NCI-H2107 treated with DMSO at 0.1 percent for 48 hours (cell line): ENCODE measurements around the gene NEMP2.
A peak's percentile ranks its signal among the peaks of the same experiment; 100 is the strongest.

Experiments used
- DNase-seq: peaks from one replicate; lab custom pipeline; 2025; ENCODE audit not compliant: unreplicated experiment; lab: John Stamatoyannopoulos, UW

The NEMP2 gene, protein sequence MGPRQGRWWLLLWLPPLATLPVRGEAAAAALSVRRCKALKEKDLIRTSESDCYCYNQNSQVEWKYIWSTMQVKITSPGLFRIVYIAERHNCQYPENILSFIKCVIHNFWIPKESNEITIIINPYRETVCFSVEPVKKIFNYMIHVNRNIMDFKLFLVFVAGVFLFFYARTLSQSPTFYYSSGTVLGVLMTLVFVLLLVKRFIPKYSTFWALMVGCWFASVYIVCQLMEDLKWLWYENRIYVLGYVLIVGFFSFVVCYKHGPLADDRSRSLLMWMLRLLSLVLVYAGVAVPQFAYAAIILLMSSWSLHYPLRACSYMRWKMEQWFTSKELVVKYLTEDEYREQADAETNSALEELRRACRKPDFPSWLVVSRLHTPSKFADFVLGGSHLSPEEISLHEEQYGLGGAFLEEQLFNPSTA

GRCh38 chr2:190534310-190535120, at the start of gene NEMP2:
TSS of gene NEMP2 (minus strand) at chr2:190534722. CDS start at chr2:190534655, 67 bp downstream.
- peak; percentile 11 for DNase-seq

GRCh38 chr2:190583507-190584337, 49.2 kb upstream of the NEMP2 start:
- no peak for DNase-seq

- no peak for DNase-seq
These were observed 48.4 kb upstream of the NEMP2 start for GRCh38 chr2:190582736-190583506.

GRCh38 chr2:190582019-190582418, 47.5 kb upstream of the NEMP2 start:
- no peak for DNase-seq

- no peak for DNase-seq
These were observed 45.7 kb upstream of the NEMP2 start for GRCh38 chr2:190579915-190580846.

DNA sequence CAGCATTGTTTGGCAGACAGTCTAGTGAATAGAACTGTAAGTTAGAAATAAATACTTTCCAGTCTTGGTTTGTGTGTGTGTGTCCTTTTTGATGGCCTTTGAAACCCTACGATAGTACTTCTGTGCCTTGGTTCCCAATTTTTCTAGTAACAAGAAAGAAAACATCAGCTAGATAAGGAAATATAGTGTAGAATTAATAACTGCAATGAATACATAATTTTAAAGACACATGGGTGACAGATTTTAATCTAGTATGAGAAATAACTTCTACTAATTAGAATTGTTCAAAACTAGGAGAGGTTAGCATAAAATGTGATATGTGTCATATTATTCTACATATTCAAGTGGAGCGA, 44.5 kb upstream of the NEMP2 start:
- DNase-seq = no peak

GRCh38 chr2:190578158-190579057, 43.9 kb upstream of the NEMP2 start:
- DNase-seq = no peak

GRCh38 chr2:190576573-190576972, 42.1 kb upstream of the NEMP2 start:
- no peak for DNase-seq

- DNase-seq = no peak
These were observed 40.7 kb upstream of the NEMP2 start for GRCh38 chr2:190575263-190575662.

DNA sequence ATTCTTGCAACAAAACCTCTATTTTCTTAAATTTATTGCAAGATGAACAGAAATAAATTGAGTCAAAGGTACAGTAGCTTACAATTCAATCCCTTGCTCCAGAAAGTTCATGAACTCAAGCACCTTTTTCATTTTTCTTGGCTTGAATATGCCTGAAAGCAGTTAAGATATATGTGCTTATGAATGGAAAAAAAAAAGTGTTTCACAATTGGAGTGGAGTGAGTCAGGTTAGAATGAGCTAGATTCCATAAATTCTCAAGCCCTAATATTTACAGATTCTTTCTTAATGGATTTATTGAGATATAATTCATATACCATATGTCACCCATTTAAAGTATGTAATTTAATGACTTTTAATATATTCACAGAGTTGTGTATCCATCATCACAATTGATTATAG, 39.6 kb upstream of the NEMP2 start:
- no peak for DNase-seq

DNA sequence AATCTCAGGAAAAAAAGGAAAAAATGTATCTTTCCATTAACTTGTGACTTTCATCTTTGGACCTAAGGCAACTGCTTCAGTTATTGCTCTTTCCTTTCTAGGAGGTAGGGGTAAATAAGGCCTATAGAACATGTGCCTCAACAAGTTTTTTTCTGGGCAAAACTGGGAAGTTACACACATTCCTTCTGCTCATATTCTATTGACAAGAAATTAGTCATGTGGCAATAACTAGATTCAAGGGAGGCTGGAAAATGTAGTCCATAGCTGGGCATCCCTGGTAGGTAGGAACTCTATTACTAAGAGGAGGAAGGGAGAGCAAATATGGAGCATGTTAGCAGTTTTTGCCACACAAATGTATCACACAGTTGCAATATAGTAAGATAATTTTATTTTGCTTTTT, 37.7 kb upstream of the NEMP2 start:
- no peak for DNase-seq

DNA sequence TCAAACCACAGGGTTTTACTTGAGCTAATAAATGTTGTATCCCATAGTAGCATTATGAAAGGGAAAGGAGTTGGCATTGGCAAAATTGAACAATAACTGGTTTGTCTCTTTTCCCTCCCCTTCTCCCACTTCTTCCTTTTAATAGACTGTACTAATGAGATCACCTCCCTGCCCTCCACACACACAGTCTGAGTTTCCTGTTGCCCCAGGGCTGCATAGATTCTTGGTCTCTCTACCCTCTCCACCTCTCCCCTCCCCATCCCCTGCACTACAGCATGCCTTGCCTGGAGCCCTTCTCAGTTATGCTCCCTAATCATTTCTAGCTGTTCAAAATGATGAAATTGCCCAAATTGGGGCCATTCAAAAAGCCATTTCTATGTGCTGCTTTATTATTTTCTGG, 37.2 kb upstream of the NEMP2 start:
- no peak for DNase-seq

DNA sequence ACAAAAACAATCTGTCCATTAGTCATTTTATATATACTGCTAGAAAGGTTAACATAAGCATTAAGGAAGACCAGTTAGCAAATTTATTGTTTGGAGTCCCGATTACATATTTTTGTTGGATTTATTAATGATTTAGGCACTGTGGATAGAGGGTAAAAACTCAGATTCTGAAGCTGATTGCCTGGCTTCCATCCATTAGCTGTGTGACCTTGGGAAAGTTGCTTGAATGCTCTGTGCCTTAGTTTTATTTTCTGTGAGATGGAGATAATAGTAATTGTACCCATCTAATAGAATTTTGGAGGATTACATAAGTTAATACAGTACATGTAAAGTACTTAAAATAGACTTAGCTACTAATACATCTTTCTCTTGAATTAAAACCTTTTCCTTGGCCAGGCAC, 36.3 kb upstream of the NEMP2 start:
- no peak for DNase-seq

DNA sequence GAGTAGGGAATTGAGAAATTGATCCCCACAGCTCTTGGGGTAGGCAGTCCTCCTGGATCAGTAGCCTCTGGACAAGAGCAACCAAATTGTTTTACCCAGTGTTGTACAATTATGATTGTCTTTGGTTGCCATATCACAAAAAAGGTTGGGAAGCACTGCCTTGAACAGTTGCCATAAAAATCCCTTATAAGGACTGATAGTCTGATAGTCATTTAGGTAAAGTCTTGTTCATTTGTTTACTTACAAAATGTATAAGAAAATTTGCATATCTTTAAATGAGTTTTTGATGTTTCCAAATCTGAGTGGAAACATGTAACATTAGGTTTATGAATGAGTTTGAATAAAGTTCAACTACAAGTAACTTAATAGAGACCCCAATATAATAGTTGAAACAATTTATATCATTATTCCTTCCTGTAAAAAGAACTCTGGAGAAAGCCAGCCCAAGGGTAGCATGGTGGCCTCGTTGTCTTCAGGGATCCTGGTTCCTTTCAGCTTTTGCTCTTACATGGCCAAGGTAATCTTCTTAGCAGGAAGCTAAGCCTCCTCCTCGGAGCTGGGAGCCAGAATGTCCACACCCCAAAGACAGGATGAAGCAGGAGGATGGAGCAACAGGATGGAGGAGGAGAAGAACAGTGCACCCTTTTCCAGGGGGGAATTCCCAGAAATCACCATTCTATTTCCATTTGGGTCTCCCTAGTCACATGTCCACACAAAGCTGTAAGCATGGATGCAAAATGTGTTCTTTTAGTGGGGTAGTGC, 35.7 kb upstream of the NEMP2 start:
- DNase-seq = no peak

DNA sequence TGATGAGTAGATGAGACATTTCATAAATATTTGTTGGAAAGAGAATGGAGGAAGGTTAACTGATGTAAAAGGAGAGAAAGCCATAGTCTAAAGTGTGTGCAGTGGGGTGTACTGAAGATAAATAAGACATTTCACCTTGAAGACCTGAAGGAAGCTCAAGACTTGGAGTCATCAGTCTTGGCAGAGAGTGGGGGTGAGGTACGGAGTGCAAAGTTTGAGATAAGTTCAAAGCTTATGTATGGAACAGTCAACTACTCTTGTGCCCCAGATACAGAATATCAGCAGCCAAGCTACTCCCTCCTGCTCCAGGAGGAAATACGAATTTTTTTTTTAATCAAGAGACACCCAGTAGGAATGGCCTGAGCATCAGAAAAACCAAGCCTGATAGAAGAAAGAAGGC, 30.3 kb upstream of the NEMP2 start:
- DNase-seq = no peak

- no peak for DNase-seq
These were observed 29.1 kb upstream of the NEMP2 start for GRCh38 chr2:190563646-190564045.

GRCh38 chr2:190563109-190563508, 28.6 kb upstream of the NEMP2 start:
- no peak for DNase-seq

GRCh38 chr2:190562121-190562520, 27.6 kb upstream of the NEMP2 start:
- no peak for DNase-seq
